HG03108 (cell line): ENCODE results near the gene SPINK2.

ENCODE experiments used
- ATAC-seq: cut with Tn5 transposase; IDR thresholded peaks from one replicate; pipeline ENCODE4 v1.9.1; 2021; ENCODE audit warnings: moderate library complexity; ENCODE audit not compliant: unreplicated experiment

The SPINK2 gene

DNA sequence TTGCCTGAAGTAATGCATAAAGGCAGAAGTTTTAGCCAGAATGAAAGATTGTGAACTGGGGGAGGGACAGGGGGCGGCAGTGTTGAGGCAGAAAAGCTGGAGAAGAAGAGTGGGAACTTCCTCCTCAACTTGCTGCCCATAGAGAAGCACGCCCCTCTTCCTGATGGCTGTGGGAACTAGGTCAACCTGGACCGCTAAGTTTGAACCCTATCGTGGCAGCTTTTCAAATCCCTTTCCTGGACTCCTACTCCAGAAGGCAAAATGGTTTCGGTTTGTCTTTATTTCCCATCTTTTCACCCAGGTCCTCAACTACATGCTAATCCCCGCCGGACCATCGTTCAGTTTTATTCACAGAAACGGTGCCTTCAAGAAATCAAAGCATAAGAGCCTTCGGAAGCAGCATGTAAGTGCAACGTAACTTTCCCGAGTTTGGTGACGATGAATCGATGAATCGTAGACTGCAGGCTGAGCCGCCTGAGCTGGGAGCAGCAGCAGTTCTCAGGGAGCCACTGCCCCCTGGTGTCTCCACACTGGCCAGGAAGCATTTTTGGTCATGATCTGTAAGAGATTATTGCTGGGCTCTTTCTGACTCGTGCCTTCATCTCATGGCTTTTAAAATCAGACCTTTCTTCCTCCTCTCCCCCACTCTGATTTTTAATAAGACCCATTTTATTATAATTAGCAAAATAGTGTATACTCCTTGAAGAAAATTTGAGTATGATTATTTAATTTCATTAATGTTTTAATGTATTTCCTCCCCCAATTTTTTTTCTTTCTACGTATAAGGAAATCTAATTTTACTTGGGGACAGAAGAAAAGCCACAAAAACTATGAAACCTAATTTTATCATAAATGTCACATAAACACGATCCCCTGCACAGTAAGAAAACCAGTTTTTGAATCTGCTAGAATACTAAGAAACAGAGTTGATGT is 21.4 kb downstream of the SPINK2 start:
- no peak for ATAC-seq

DNA sequence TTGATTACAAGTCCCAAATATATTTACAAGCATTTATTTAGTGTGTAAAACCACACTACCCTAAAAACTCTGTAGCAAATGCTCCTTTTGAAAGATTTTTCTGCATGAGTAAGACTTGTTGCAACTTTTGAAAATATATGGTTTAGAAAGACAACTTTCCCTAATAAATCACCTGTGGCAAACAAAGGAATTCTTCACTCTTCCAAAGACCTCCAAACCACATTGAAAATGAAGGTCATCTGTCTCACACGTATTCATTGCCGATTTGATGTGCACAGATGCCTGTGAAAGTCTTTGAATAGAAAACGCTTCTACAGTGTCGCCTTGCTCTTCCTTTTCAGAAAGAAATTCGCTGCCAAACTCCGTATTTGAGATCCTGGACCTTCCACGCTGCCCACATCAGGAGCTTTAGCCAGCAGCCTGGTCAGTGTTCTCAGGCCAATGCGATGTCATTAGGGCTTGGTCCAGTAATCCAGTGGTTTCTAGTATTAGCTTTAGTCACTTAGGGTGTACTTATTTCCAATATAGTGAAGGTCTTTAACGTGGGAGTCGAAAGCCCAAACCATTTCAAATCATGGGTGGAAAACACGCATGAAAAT is 22.2 kb downstream of the SPINK2 start:
- ATAC-seq, result no peak

DNA sequence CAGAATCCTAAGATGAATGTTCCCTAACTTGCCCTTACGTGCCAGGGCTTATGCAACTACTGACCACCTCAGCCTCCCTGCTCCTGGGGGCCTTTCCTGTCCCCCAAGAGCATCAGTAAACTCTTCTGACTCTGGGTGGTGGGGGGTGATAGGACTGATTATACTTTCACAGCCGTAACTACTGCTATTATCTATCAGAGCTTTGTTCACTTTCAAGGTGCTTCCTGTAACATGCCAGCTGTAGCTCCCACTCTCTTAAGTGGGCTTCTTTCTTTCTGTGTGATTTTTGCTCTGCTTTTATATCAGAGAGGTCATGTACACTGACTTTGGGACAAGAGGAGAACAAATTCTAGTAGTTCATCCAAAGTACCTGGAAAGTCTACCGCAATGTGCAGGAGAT is 25.3 kb downstream of the SPINK2 start:
- no peak for ATAC-seq

DNA sequence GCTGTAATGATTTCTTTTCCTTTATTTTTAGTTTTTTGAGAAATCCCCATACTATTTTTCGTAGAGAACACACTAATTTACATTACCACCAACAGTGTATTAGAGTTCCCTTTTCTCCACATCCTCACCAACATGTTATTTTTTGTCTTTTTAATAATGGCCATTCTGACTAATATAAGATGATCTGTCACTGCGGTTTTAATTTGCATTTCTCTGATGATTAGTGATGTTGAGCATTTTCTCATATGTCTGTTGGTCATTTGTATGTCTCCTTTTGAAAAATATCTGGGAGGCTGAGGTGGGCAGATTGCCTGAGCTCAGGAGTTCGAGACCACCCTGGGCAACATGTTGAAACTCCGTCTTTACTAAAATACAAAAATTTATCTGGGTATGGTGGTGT is 30.2 kb downstream of the SPINK2 start:
- ATAC-seq, result no peak

DNA sequence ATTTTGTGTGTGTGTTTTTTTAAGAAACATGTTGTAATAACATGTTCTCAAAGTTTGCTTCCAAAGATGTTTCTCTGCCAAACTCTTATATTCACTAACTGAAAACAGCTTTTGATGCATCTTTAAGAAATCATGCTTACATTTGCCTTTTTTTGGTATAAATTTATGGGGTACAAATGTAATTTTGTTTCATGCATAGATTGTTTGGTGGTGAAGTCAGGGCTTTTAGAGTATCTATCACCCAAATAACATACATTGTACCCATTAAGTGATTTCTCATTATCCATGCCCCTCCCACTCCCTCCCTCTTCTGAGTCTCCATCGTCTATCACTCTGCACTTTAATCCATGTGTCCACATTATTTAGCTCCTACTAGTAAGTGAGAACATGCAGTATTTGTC is 30.8 kb downstream of the SPINK2 start:
- ATAC-seq, result no peak

DNA sequence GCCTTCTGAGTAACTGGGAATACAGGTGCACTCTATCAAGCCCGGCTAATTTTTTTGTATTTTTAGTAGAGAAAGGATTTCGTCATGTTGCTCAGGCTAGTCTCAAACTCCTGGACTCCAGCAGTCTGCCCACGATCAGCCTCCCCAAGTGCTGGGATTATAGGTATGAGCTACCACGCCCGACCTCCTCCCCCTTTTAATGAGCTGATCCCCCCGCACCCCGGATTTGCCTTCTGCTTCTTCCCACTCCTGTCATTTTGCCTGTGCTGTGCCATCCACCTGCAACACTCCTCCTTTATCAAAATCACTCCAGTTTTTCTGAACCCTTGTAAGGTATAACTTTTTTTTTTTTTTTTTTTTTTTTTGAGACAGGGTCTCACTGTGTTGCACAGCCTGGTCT is 33.4 kb downstream of the SPINK2 start:
- ATAC-seq, result no peak

DNA sequence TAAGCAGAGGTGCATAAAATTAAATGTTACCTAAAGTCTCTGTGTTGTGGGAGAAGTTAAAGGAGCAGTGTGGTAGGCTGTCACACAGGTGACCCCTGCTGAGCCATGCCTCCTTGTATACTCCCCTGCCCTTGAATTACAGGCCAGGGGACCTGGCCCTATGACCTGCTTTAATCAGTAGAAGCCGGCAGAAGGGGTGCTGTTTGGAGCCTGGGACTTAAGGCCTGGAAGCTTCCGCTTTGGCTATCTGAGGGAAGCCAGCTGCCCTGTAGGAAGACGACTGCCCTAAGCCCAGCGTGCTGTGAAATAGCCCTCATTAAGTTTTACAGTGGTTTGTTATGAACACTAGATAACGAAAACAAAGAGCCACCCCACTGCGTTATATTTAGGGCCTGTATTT is 34.1 kb downstream of the SPINK2 start:
- ATAC-seq, result no peak

DNA sequence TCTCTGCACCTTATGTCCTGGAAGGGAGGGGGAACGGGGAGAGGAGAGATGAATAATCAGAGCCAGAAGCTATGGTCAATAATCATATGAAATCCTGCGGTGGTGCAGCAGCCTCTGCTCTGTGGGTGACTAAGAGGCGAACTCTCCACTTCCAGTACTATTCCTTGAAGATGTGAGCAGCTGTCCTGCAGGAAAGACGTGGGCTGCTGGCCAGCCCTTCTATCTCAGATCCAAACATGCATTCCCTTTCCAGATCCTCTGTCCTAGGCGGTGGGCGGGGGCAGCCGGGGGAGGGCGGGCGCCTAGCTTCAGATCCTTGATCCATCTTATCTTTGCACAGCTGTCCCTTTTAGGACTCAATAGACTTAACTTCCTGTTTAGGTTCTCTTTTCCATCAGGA is 34.5 kb downstream of the SPINK2 start:
- no peak for ATAC-seq

DNA sequence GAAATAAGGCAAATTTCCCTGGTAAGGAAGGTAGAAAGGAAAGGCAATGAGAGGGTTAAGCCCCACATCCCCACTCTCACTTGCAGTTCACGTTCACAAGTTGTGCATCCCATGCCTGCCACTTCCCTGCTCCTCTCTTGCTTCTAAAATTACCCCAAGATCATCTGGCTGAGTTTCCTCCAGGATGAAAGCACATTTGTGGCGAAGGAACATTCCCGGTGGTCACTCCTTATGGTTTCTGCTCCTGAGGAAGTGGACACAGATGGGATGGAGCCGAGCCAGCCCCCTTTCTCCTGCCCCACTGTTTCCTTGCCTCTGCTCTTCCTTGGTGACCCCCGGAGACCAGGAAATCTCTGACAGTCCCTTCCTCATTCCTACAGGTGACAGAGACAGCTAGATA is 37.5 kb downstream of the SPINK2 start:
- ATAC-seq, result no peak

DNA sequence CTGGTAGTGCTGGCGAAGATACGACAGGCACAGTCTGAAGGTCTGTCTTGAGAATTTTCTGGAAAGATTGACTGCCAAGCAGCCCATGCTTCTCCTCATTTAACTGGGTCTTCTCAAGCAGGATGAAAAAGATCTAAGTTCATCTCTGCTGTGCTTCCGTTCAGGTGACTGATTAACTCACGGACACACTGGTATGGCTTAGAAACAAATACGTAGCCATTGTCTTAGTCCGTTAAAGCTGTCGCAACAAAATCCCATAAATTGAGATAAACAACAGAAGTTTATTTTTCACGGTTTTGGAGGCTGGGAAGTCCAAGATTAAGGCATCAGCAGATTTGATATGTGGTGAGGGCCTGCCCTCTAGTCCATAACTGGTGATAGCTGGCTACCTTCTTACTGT is 39.5 kb downstream of the SPINK2 start:
- ATAC-seq, result no peak

DNA sequence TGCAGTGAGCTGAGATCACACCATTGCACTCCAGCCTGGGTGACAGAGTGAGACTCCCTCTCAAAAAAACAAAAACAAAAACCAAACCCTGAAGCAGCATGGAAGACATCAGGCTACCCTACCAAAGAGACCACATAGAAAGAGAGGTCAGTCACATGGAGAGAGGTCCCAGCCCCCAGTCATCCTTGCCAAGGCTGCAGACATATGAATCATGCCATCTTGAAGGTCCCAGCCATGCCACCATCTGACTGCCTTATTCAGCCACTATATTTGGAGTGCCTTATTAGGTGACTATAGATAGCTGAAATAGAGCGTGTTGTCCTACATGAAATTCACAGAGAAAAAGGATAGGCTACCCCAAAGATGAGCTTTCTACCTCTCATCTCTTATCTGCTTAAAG is 48.2 kb downstream of the SPINK2 start:
- ATAC-seq, result no peak

DNA sequence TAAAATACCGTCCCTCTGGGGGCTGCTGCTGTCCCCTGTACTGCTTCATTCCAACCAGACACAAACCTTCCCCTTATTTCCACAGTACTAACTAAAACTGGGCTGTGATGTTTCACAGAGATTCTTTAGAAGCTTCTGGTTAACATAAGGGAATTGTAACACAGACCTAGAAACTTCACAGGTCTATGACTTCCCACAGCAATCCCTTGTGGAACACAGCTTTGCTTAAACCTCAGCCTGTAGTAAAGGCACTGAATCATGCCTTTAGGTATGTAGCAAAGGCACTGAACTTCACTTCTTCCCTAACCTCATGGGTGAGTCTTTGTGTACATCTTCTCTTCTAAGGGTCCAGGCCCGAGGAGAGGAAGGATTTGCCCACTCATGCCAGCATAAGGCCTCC is 49.4 kb downstream of the SPINK2 start:
- ATAC-seq, result no peak

DNA sequence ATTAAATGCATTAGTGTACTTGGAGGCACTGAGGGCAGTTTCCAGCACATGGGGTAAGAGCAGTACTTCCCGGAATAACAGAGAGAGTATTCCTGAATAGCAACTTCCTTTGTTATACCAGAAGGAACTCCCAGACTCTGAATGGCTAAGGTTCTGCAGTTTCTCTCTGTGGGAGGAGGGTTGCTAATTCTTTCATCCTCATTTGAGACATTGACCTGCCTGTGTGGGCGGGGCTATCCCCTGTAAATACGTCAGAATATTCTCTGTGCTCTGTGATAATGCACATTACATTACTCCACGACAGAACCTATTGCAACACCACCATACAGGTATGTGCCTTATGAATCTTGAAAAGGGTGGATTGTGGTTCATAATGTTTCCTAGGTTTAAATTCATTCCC is 52.7 kb downstream of the SPINK2 start:
- no peak for ATAC-seq

DNA sequence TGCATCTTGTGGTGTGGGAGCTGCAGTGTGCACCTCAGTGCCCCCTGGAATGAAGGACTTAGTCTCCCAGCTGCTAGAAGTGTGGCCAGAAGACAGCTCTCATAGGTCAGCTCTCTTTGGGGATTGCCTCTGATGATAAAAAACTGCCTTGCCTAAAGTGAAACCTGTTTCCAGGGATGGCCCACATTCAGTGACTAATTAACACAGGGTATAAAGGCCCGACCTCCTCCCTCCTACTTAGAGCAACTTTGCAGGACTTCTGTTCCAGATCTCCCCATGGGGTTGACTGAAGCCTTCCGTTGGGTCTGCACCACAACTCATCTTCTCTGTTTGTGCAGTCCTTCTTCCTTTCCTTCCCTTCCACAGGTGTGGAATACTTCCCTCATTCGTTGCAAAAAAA is 53.2 kb downstream of the SPINK2 start:
- ATAC-seq, result no peak

DNA sequence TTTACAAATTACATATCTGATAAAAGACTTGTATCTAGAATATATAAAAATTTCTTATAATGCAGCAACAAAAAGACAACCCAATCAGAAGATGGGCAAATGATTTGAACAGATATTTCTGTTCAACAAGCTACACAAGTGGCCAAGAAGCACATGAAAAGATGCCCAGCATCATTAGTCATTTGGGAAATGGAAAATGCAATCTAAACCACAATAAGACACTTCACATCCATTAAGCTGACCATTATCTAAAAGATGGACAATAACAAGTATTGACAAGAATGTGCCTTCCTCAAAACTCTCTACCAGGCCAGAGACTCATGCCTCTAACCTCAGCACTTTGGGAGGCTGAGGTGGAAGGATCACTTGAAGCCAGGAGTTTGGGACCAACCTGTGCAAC is 53.9 kb downstream of the SPINK2 start:
- ATAC-seq, result no peak

DNA sequence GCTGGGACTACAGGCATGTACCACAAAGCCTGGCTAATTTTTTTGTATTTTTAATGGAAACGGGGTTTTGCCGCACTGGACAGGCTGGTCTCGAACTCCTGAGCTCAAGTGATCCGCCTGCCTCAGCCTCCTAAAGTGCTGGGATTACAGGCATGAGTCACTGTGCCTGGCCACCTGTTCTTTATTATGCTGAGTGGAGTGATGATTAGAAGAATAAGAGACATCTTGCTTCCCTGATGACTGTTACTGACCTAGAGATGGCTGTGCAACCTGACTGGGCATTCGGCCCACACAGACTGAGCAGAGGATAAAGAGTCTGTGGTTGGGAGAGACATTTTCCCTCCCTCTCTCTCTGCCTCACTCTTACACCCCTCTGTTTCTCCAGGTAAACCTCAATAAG is 56.7 kb downstream of the SPINK2 start:
- no peak for ATAC-seq

DNA sequence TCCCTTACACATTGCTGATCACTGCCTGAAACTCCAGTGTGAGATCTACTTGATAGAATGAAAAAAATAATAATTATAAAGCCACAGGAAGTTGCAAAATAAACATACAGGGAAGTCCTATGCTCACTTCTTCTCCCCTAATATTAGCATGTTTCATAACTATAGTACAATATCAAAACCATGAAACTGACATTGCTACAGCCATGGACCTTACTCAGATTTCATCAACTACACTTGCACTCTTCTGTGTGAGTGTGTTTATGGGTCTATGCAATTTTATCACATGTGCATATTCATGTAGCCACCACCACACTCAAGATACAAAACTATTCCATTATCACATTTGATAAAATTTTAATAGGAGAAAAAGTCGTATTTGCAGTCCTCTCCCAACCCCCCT is 57.3 kb downstream of the SPINK2 start:
- ATAC-seq, result no peak

DNA sequence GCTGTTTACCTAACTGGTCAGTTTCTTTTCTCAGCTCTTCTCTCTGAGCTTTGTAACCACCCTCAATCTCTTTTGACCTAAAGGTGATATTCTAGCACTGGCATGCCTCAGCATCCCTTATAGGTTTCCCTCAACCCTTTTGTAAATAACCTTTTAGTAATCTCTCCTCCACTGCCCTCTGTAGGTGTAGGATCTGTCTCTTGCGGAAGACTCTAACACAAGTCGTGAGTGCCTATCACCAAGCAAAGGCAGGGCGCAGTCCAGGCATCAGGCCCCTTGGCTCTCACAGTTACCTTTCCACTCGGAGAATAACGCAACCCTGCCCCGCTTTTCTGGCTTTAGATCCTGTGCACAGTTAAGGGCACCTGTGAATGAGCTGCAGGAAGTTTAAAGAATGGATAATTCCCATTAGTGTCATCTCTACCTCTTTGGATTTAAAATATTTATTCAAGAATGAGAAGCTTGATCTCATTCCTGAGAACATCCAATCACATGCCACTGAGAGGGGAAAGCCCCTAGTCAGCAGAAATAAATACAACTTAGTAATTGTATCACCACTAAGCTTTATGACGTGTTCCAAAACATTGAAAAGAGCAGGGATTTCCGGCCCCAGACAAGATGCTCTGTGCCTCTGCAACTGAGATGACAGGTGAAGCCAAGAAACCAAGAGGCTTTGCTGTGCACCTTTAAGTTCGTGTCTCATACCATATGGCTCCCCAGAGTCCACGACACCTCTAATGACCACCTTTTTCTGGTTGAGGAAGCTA is 58.8 kb downstream of the SPINK2 start:
- ATAC-seq, result no peak

DNA sequence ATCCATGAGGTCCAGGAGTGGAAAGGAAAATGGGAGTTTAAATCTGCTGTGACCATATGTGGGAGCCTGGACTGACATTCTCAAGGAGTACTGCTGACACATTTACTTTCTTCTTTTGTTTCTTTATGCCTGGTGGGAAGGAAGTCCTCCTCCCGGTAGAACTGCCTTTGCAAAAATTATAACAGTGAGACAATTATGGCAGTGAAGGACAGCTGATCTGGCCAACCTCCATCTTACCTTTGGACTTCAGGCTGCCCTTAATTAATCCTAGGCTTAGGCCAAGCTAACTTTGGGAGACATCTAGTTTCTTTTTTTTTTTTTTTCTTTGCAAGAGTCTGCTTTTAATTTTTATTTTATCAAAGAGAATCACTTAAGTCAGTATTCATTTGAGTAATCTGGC is 61.3 kb downstream of the SPINK2 start:
- ATAC-seq, result no peak
